GM23248 (cell line): Measurements from ENCODE around the gene ELAVL4. TPM values are rescaled to one million over a fixed set of nuclear protein-coding genes. Genes with fewer than 3 reads are reported as not detected.

Source experiments
- DNase-seq: peaks from one replicate; pipeline ENCODE4 v3.0.0-alpha.2; 2015
- H2AFZ ChIP-seq: fragments of 200-600 bp; sonication (generic); 2 replicates; pipeline ENCODE4 v1.6.1; 2016; ENCODE audit warnings: antibody characterized with exemption
- H3F3A ChIP-seq: fragments of 200-600 bp; sonication (generic); 2 replicates; pipeline ENCODE4 v1.6.1; 2016; ENCODE audit warnings: mild to moderate bottlenecking, antibody characterized with exemption, mixed run types; ENCODE audit not compliant: insufficient read depth
- H3K27ac ChIP-seq: fragments of 200-600 bp; sonication (generic); 2 replicates; pipeline ENCODE4 v1.5.1; 2016; ENCODE audit warnings: mild to moderate bottlenecking
- H3K27me3 ChIP-seq: fragments of 200-600 bp; sonication (generic); replicated peaks from 2 replicates; pipeline ENCODE4 v1.6.1; 2016; ENCODE audit warnings: mild to moderate bottlenecking; ENCODE audit not compliant: insufficient read depth
- H3K36me3 ChIP-seq: fragments of 200-600 bp; sonication (generic); 2 replicates; pipeline ENCODE4 v1.6.1; 2016; ENCODE audit warnings: low read depth, mild to moderate bottlenecking
- H3K4me1 ChIP-seq: fragments of 200-600 bp; sonication (generic); 2 replicates; pipeline ENCODE4 v1.6.1; 2016; ENCODE audit warnings: mild to moderate bottlenecking; ENCODE audit not compliant: insufficient read depth
- H3K4me2 ChIP-seq: fragments of 200-600 bp; sonication (generic); one replicate; pipeline ENCODE4 v1.6.1; 2016; ENCODE audit warnings: mild to moderate bottlenecking; ENCODE audit not compliant: unreplicated experiment
- H3K4me3 ChIP-seq: fragments of 200-600 bp; sonication (generic); 2 replicates; pipeline ENCODE4 v1.5.1; 2016; ENCODE audit warnings: mild to moderate bottlenecking
- H3K79me2 ChIP-seq: fragments of 200-600 bp; sonication (generic); 2 replicates; pipeline ENCODE4 v1.6.1; 2016; ENCODE audit warnings: mild to moderate bottlenecking; ENCODE audit not compliant: insufficient read depth
- H3K9ac ChIP-seq: fragments of 200-600 bp; sonication (generic); 2 replicates; pipeline ENCODE4 v1.6.1; 2016; ENCODE audit warnings: mild to moderate bottlenecking
- H3K9me2 ChIP-seq: fragments of 200-600 bp; sonication (generic); 2 replicates; pipeline ENCODE4 v1.6.1; 2016; ENCODE audit warnings: mixed run types, mild to moderate bottlenecking, moderate library complexity; ENCODE audit not compliant: insufficient read depth
- H3K9me3 ChIP-seq: fragments of 200-600 bp; sonication (generic); one replicate; pipeline ENCODE4 v1.6.1; 2017; ENCODE audit warnings: low read depth
- H4K20me1 ChIP-seq: fragments of 200-600 bp; sonication (generic); 2 replicates; pipeline ENCODE4 v1.6.0; 2016; ENCODE audit not compliant: insufficient read depth
- EZH2 ChIP-seq: fragments of 200-600 bp; sonication (generic); IDR thresholded peaks from 2 replicates; pipeline ENCODE4 v1.6.1; 2018; ENCODE audit warnings: antibody characterized with exemption, mild to moderate bottlenecking; ENCODE audit not compliant: insufficient read depth, poor library complexity, severe bottlenecking
- EZH2phosphoT487 ChIP-seq: fragments of 200-600 bp; sonication (generic); IDR thresholded peaks from 2 replicates; pipeline ENCODE4 v1.6.1; 2018; ENCODE audit warnings: antibody characterized with exemption, moderate library complexity, mild to moderate bottlenecking, low read depth; ENCODE audit not compliant: insufficient read depth
- WGBS, 2 experiments: methylation state at CpG; one replicate each; pipeline ENCODE4 v1.1.6; 2015 to 2017; ENCODE audit warnings: low lambda C conversion rate in 2 of 2, low coverage in 1 of 2; ENCODE audit errors: missing lambda C conversion rate in 2 of 2; 5-methylcytosine and 5-hydroxymethylcytosine counted together
- in situ Hi-C: fragments of 300-500 bp; cut with MboI; formaldehyde crosslinking; loops from 2 replicates; pipeline ENCODE4 v1.15.0; 2020
- polyA plus RNA-seq: library from polyadenylated mRNA; unstranded; fragments of >200 nt; fragmentation: Nextera tagmentation; extraction: Ambion mirVana; gene quantifications from 2 replicates; pipeline ENCODE4 v1.2.1, GENCODE V29; 2016
- total RNA-seq: library from RNA; depleted of rRNA; stranded (reverse); fragments of >200 nt; shearing (Covaris generic); gene quantifications from 2 replicates; pipeline ENCODE4 v1.2.3, GENCODE V29; 2014

ELAVL4 gene
- total and polyA plus RNA-seq, 2 experiments from 2014 or later: 0.18 TPM; not detected in 1

GRCh38 chr1:50097021-50097679 is 11.6 kb upstream of the ELAVL4 start:
- no peaks in the 10 kb centered on the region for H3K4me1 ChIP-seq
- no peak overlapping the region for H3K9ac ChIP-seq
- H2AFZ ChIP-seq: no peak overlapping the region
- no peaks in the 10 kb centered on the region for H3K9me3 ChIP-seq
- no peaks in the 10 kb centered on the region for H3F3A ChIP-seq
- in situ Hi-C loops: no loop called here
- H3K4me2 ChIP-seq: no peak overlapping the region
- H3K27ac ChIP-seq: no peak overlapping the region
- no peaks in the 10 kb centered on the region for H3K36me3 ChIP-seq
- H4K20me1 ChIP-seq: no peaks in the 10 kb centered on the region
- H3K4me3 ChIP-seq: no peak overlapping the region
- TF ChIP-seq EZH2phosphoT487: no peak
- TF ChIP-seq EZH2: no peak
- H3K9me2 ChIP-seq: no peaks in the 10 kb centered on the region
- 11 to 13% methylated on average over 2 of the region's 2 CpGs for WGBS, 2 experiments
- H3K27me3 ChIP-seq: no peaks in the 10 kb centered on the region
- no peaks in the 10 kb centered on the region for H3K79me2 ChIP-seq
- DNase-seq: no peak

DNA sequence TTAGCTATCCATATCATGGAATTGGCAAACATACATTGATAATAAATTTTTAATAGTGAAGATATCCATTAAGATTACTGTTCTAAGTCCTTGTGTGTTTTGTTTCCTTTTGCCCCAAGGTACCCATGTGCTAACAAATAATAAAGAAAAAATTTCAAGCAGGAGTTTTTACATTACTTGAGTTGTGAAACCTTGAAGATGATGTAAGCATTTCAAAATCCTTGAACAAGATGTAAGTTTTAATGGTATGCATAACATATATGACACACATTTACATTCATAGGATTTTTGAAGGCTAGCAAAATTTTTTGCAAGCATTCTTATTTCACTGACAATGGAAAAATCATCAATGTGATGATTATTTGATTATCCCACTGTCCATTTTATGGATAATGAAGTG is 10.9 kb upstream of the ELAVL4 start:
- no peak overlapping the region for H3K4me3 ChIP-seq
- in situ Hi-C loops: no loop called here
- H4K20me1 ChIP-seq: no peaks in the 10 kb centered on the region

GRCh38 chr1:50098591-50099021 is 10.1 kb upstream of the ELAVL4 start:
- Histone ChIP-seq H3F3A (no peaks in the 10 kb centered on the region), H3K4me3 (no peak overlapping the region), H2AFZ (no peak overlapping the region), H3K79me2 (no peaks in the 10 kb centered on the region), H3K27me3 (no peaks in the 10 kb centered on the region), H3K36me3 (no peaks in the 10 kb centered on the region), H3K9ac (no peak overlapping the region), H3K4me2 (no peak overlapping the region), H3K4me1 (no peaks in the 10 kb centered on the region), H4K20me1 (no peaks in the 10 kb centered on the region), H3K27ac (no peak overlapping the region), H3K9me3 (no peaks in the 10 kb centered on the region), H3K9me2 (no peaks in the 10 kb centered on the region)
- no peak for TF ChIP-seq EZH2phosphoT487
- WGBS, 2 experiments: 5 to 12% methylated on average over 2 of the region's 2 CpGs
- in situ Hi-C loops: no loop called here
- no peak for DNase-seq

More for the DNA sequence above, 10.9 kb upstream of the ELAVL4 start:
- Histone ChIP-seq H3K9ac (no peak overlapping the region), H3K4me2 (no peak overlapping the region), H3K4me1 (no peaks in the 10 kb centered on the region), H3K36me3 (no peaks in the 10 kb centered on the region), H3K9me2 (no peaks in the 10 kb centered on the region), H3K79me2 (no peaks in the 10 kb centered on the region), H3K27ac (no peak overlapping the region), H2AFZ (no peak overlapping the region), H3F3A (no peaks in the 10 kb centered on the region), H3K9me3 (no peaks in the 10 kb centered on the region), H3K27me3 (no peaks in the 10 kb centered on the region)
- no peak for DNase-seq
- no peak for TF ChIP-seq EZH2phosphoT487
- TF ChIP-seq EZH2: no peak

GRCh38 chr1:50099654-50100053 is 9.1 kb upstream of the ELAVL4 start:
- H3F3A ChIP-seq: no peaks in the 10 kb centered on the region
- H2AFZ ChIP-seq: no peak overlapping the region
- in situ Hi-C loops: no loop called here
- no peaks in the 10 kb centered on the region for H4K20me1 ChIP-seq
- H3K9me3 ChIP-seq: no peaks in the 10 kb centered on the region
- no peaks in the 10 kb centered on the region for H3K4me1 ChIP-seq
- H3K36me3 ChIP-seq: no peaks in the 10 kb centered on the region
- H3K27ac ChIP-seq: no peak overlapping the region
- 21 to 29% methylated on average over 1 of the region's 1 CpG for WGBS, 2 experiments
- no peaks in the 10 kb centered on the region for H3K9me2 ChIP-seq
- H3K79me2 ChIP-seq: no peaks in the 10 kb centered on the region
- no peak overlapping the region for H3K4me2 ChIP-seq
- H3K4me3 ChIP-seq: no peak overlapping the region
- no peak overlapping the region for H3K9ac ChIP-seq
- no peak for DNase-seq
- TF ChIP-seq EZH2phosphoT487 (no peak), EZH2 (no peak)
- no peaks in the 10 kb centered on the region for H3K27me3 ChIP-seq

- H3K9ac ChIP-seq: no peak overlapping the region
- H3K27me3 ChIP-seq: no peaks in the 10 kb centered on the region
- no peaks in the 10 kb centered on the region for H3K9me2 ChIP-seq
- H3F3A ChIP-seq: no peaks in the 10 kb centered on the region
- in situ Hi-C loops: no loop called here
- H4K20me1 ChIP-seq: no peaks in the 10 kb centered on the region
- H3K4me3 ChIP-seq: no peak overlapping the region
- H3K79me2 ChIP-seq: no peaks in the 10 kb centered on the region
- no peak overlapping the region for H3K4me2 ChIP-seq
- no peak overlapping the region for H2AFZ ChIP-seq
- H3K4me1 ChIP-seq: no peaks in the 10 kb centered on the region
- no peak for TF ChIP-seq EZH2phosphoT487
- H3K36me3 ChIP-seq: no peaks in the 10 kb centered on the region
- no peaks in the 10 kb centered on the region for H3K9me3 ChIP-seq
- no peak overlapping the region for H3K27ac ChIP-seq
- DNase-seq: no peak
- WGBS, 2 experiments: 10 to 15% methylated on average over 7 of the region's 7 CpGs
Observed at GRCh38 chr1:50103615-50104081, 5.1 kb upstream of the ELAVL4 start.
